H9 (cell line): ENCODE data around the gene MYO18B. TPM values are rescaled to one million over a fixed set of nuclear protein-coding genes. Genes with fewer than 3 reads are reported as not detected.

ENCODE experiments used
- DNase-seq: peaks from one replicate; pipeline ENCODE4 v3.0.0-alpha.2; 2017
- H2AFZ ChIP-seq: one replicate; pipeline ENCODE4 v1.6.1; 2013; ENCODE audit warnings: mild to moderate bottlenecking, low read length, control low read depth, moderate library complexity
- H2AK5ac ChIP-seq: 2 replicates; pipeline ENCODE4 v1.6.1; 2013; ENCODE audit warnings: low read length, control low read depth, mixed read lengths; ENCODE audit not compliant: insufficient read length
- H2BK120ac ChIP-seq: one replicate; pipeline ENCODE4 v1.6.1; 2013; ENCODE audit warnings: low read depth, mild to moderate bottlenecking, low read length, control low read depth, inconsistent platforms; ENCODE audit not compliant: poor library complexity, severe bottlenecking
- H2BK12ac ChIP-seq: 2 replicates; pipeline ENCODE4 v1.6.1; 2013; ENCODE audit warnings: low read length, control low read depth, mixed read lengths, low read depth; ENCODE audit not compliant: insufficient read length
- H2BK15ac ChIP-seq: 2 replicates; pipeline ENCODE4 v1.6.1; 2013; ENCODE audit warnings: low read depth, low read length, control low read depth
- H2BK20ac ChIP-seq: one replicate; pipeline ENCODE4 v1.6.1; 2013; ENCODE audit warnings: low read depth, mild to moderate bottlenecking, low read length, control low read depth, inconsistent platforms; ENCODE audit not compliant: poor library complexity, severe bottlenecking
- H2BK5ac ChIP-seq: 2 replicates; pipeline ENCODE4 v1.6.1; 2013; ENCODE audit warnings: low read length, control low read depth, mixed read lengths; ENCODE audit not compliant: insufficient read length
- H3K14ac ChIP-seq: 2 replicates; pipeline ENCODE4 v1.6.1; 2013; ENCODE audit warnings: low read length, control low read depth; ENCODE audit not compliant: insufficient read depth
- H3K18ac ChIP-seq: 2 replicates; pipeline ENCODE4 v1.6.1; 2013; ENCODE audit warnings: low read depth, mild to moderate bottlenecking, mixed read lengths, low read length, control low read depth; ENCODE audit not compliant: insufficient read length
- H3K23ac ChIP-seq: 2 replicates; pipeline ENCODE4 v1.6.1; 2013; ENCODE audit warnings: low read length, control low read depth, mixed read lengths, low read depth; ENCODE audit not compliant: insufficient read length
- H3K23me2 ChIP-seq: 2 replicates; pipeline ENCODE4 v1.6.1; 2013; ENCODE audit warnings: low read depth, mild to moderate bottlenecking, mixed read lengths, low read length, control low read depth; ENCODE audit not compliant: insufficient read length, poor library complexity, severe bottlenecking
- H3K27ac ChIP-seq: 2 replicates; pipeline ENCODE4 v1.5.1; 2013; ENCODE audit warnings: low read length, control low read depth, mixed read lengths, low read depth; ENCODE audit not compliant: insufficient read length
- H3K27me3 ChIP-seq: 2 replicates; pipeline ENCODE4 v1.6.1; 2013; ENCODE audit warnings: low read length, control low read depth, inconsistent platforms; ENCODE audit not compliant: insufficient read depth
- H3K4ac ChIP-seq: 2 replicates; pipeline ENCODE4 v1.6.1; 2013; ENCODE audit warnings: low read depth, mild to moderate bottlenecking, control low read depth, inconsistent platforms, low read length, moderate library complexity
- H3K4me1 ChIP-seq: 2 replicates; pipeline ENCODE4 v1.6.1; 2013; ENCODE audit warnings: low read length, control low read depth, inconsistent platforms; ENCODE audit not compliant: insufficient read depth
- H3K4me2 ChIP-seq: 2 replicates; pipeline ENCODE4 v1.6.1; 2013; ENCODE audit warnings: low read length, control low read depth, mixed read lengths; ENCODE audit not compliant: insufficient read length, insufficient read depth
- H3K56ac ChIP-seq: 2 replicates; pipeline ENCODE4 v1.6.1; 2013; ENCODE audit warnings: low read depth, mild to moderate bottlenecking, mixed read lengths, low read length, control low read depth; ENCODE audit not compliant: insufficient read length
- H3K79me1 ChIP-seq: 2 replicates; pipeline ENCODE4 v1.6.1; 2013; ENCODE audit warnings: low read depth, mild to moderate bottlenecking, moderate library complexity, low read length, control low read depth, inconsistent platforms; ENCODE audit not compliant: insufficient read depth, poor library complexity, severe bottlenecking
- H3K79me2 ChIP-seq: 2 replicates; pipeline ENCODE4 v1.6.1; 2013; ENCODE audit warnings: low read length, control low read depth, inconsistent platforms; ENCODE audit not compliant: insufficient read depth
- H3K9ac ChIP-seq: 2 replicates; pipeline ENCODE4 v1.6.1; 2013; ENCODE audit warnings: low read length, control low read depth, mixed read lengths; ENCODE audit not compliant: insufficient read length; ENCODE audit errors: extremely low read depth
- H3K9me3 ChIP-seq: one replicate; pipeline ENCODE4 v1.6.1; 2013; ENCODE audit warnings: low read depth, low read length, inconsistent platforms; ENCODE audit not compliant: control insufficient read depth
- H3T11ph ChIP-seq: one replicate; pipeline ENCODE4 v1.6.1; 2013; ENCODE audit warnings: mild to moderate bottlenecking, low read length, control low read depth, inconsistent platforms
- H4K20me1 ChIP-seq: one replicate; pipeline ENCODE4 v1.6.1; 2013; ENCODE audit not compliant: control insufficient read depth, insufficient read length, insufficient read depth
- H4K5ac ChIP-seq: 2 replicates; pipeline ENCODE4 v1.6.1; 2013; ENCODE audit warnings: low read depth, mild to moderate bottlenecking, mixed read lengths, low read length, control low read depth; ENCODE audit not compliant: insufficient read length
- H4K8ac ChIP-seq: replicated peaks from 2 replicates; pipeline ENCODE4 v1.6.1; 2013; ENCODE audit warnings: low read length, control low read depth, mixed read lengths, low read depth; ENCODE audit not compliant: insufficient read length
- H4K91ac ChIP-seq: 2 replicates; pipeline ENCODE4 v1.6.1; 2013; ENCODE audit warnings: low read depth, mild to moderate bottlenecking, moderate library complexity, mixed read lengths, low read length, control low read depth; ENCODE audit not compliant: insufficient read length
- H3K27ac Mint-ChIP-seq, 3 experiments: 2 replicates in 2 of 3; 3 replicates in 1 of 3; pipeline ENCODE4 v1.8.0; 2020 to 2021; ENCODE audit warnings: mixed read lengths in 3 of 3, mild to moderate bottlenecking in 1 of 3, moderate library complexity in 1 of 3
- H3K27me3 Mint-ChIP-seq: 2 replicates; pipeline ENCODE4 v1.8.0; 2021; ENCODE audit warnings: low read depth, mild to moderate bottlenecking, moderate library complexity, mixed read lengths
- H3K36me3 Mint-ChIP-seq, 3 experiments: 2 replicates in 2 of 3; 3 replicates in 1 of 3; pipeline ENCODE4 v1.8.0; 2020 to 2021; ENCODE audit warnings: low read depth in 3 of 3, mixed read lengths in 3 of 3; ENCODE audit not compliant: insufficient read depth in 1 of 3
- H3K4me1 Mint-ChIP-seq, 2 experiments: 2 replicates each; pipeline ENCODE4 v1.8.0; 2020; ENCODE audit warnings: mixed read lengths in 2 of 2
- H3K4me3 Mint-ChIP-seq, 2 experiments: 2 replicates in 1 of 2; 3 replicates in 1 of 2; pipeline ENCODE4 v1.8.0; 2020 to 2021; ENCODE audit warnings: mild to moderate bottlenecking in 2 of 2, mixed read lengths in 2 of 2, moderate library complexity in 1 of 2
- H3K9me3 Mint-ChIP-seq, 2 experiments: 2 replicates in 1 of 2; 3 replicates in 1 of 2; pipeline ENCODE4 v1.8.0; 2020; ENCODE audit warnings: mild to moderate bottlenecking in 2 of 2, mixed read lengths in 2 of 2, moderate library complexity in 1 of 2
- WGBS: extraction: QIAGEN DNeasy Blood & Tissue Kit; methylation state at CpG from one replicate; pipeline ENCODE4 v1.1.7; 2013; ENCODE audit warnings: missing lambda C conversion rate, low lambda C conversion rate, mixed read lengths; ENCODE audit not compliant: insufficient read length; ENCODE audit errors: extremely low coverage; 5-methylcytosine and 5-hydroxymethylcytosine counted together
- total RNA-seq: library from RNA; stranded (reverse); gene quantifications from 2 replicates; pipeline ENCODE4 v1.2.1, GENCODE V29; 2021
- TF ChIP-seq, protein P1 (sequence below): fragments of 200-600 bp; sonication (generic); conservative IDR thresholded peaks from 3 replicates; pipeline ENCODE4 v1.8.0; 2021; ENCODE audit warnings: antibody characterized with exemption, mild to moderate bottlenecking

The MYO18B gene
- total RNA-seq, 1 experiment from 2014 or later = 0.46 TPM

DNA sequence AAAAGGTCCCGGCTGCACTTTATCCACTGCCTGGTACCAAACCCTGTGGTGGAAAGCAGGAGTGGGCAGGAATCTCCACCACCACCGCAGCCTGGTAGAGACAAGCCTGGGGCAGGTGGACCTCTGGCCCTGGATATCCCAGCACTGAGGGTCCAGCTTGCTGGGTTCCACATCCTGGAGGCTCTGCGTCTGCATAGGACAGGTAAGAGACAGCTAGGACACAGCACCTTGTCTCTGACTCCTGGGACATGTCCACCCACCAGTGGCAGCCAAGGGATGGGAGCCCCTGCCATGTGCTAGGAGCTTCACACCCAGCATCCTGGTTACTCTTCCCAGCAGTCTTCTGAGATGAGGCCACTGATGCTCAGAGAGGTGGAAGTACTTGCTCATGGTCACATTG lies 105.5 kb downstream of the MYO18B start:
- no peaks in the 10 kb centered on the region for H3K36me3 Mint-ChIP-seq
- Histone ChIP-seq H4K20me1 (no peaks in the 10 kb centered on the region), H3K18ac (no peak overlapping the region), H2BK5ac (no peak overlapping the region), H3K27me3 (no peaks in the 10 kb centered on the region), H4K5ac (no peak overlapping the region), H3K9me3 (no peaks in the 10 kb centered on the region), H3K4me1 (no peaks in the 10 kb centered on the region), H3K79me2 (no peaks in the 10 kb centered on the region), H2AK5ac (no peak overlapping the region), H2BK12ac (no peak overlapping the region), H4K91ac (no peak overlapping the region), H2AFZ (no peak overlapping the region), H3K23ac (no peak overlapping the region), H3K9ac (no peak overlapping the region), H2BK120ac (no peak overlapping the region), H4K8ac (no peak overlapping the region), H3K79me1 (no peaks in the 10 kb centered on the region), H3T11ph (no peak overlapping the region), H3K23me2 (no peaks in the 10 kb centered on the region), H2BK20ac (no peak overlapping the region), H3K4ac (no peak overlapping the region), H3K14ac (no peak overlapping the region; the same call in 1 of the 2 replicates), H3K4me2 (no peak overlapping the region), H2BK15ac (no peak overlapping the region), H3K27ac (no peak overlapping the region), H3K56ac (no peak overlapping the region)
- H3K4me1 Mint-ChIP-seq = no peaks in the 10 kb centered on the region
- no peaks in the 10 kb centered on the region for H3K9me3 Mint-ChIP-seq
- peaks cover 7% of the 10 kb centered on the region for H3K27me3 Mint-ChIP-seq
- no peak for DNase-seq
- H3K27ac Mint-ChIP-seq = no peak overlapping the region
- TF ChIP-seq, protein P1, sequence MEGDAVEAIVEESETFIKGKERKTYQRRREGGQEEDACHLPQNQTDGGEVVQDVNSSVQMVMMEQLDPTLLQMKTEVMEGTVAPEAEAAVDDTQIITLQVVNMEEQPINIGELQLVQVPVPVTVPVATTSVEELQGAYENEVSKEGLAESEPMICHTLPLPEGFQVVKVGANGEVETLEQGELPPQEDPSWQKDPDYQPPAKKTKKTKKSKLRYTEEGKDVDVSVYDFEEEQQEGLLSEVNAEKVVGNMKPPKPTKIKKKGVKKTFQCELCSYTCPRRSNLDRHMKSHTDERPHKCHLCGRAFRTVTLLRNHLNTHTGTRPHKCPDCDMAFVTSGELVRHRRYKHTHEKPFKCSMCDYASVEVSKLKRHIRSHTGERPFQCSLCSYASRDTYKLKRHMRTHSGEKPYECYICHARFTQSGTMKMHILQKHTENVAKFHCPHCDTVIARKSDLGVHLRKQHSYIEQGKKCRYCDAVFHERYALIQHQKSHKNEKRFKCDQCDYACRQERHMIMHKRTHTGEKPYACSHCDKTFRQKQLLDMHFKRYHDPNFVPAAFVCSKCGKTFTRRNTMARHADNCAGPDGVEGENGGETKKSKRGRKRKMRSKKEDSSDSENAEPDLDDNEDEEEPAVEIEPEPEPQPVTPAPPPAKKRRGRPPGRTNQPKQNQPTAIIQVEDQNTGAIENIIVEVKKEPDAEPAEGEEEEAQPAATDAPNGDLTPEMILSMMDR = no peak
- no peak overlapping the region for H3K4me3 Mint-ChIP-seq
- WGBS = no CpG with 5 or more reads among the region's 3 CpGs
